ENCODE measurements around the gene PRPF6.

DNA sequence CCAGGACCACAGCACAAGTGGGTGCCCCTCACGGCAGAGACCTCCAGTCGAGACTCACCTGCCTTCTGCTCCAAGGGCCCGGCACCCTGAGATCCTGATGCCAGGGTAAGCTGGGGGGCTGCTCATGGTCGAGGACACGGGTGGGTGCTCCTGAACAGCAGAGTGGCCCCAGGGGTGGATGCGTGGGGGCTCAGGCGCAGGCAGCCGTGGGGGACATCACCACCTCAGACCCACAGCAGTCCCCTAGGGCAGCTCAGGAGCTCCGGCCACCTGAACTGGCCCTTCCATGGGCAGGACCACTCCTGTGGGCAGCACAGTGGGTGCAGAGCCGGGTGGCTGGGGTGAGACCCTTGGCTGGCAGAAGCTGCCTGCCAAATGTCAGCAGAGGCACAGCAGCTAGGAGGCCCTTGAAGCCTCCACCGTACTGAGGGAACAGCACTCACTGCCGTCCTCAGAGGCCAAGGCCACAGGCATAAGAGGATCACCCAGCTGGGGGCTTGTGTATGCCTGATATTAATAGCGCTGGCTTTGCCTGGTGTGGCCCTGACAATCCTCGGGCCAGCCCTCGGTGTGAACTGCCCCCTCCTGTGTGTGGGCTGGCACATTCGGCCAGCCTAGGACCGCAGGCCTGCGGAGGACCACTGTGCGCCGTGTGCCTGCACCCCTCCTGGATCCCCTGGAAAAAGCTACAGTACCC lies 30.1 kb upstream of the PRPF6 start:
- TF ChIP-seq EZH2phosphoT487 (IDR thresholded peaks at IDR 0.05; ENCODE audit: insufficient read depth, low read depth) (no peak), EZH2 (IDR thresholded peaks at IDR 0.05; ENCODE audit: insufficient read depth, poor library complexity, severe bottlenecking) (no peak)
